Gastrocnemius medialis (tissue), 4 donors: Measurements from ENCODE around the gene PRSS1.

Source experiments
- POLR2A ChIP-seq, 2 donors: fragments of 450-650 bp; IDR thresholded peaks; one replicate each; pipeline ENCODE4 v1.6.1; 2017; ENCODE audit warnings: antibody characterized with exemption in 2 of 2, mild to moderate bottlenecking in 2 of 2, moderate library complexity in 2 of 2
- TF ChIP-seq, protein P1 (sequence below), 5 experiments: fragments of 450-650 bp in 3 of 5; fragments of 200-600 bp in 2 of 5; sonication (generic) in 2 of 5; IDR thresholded peaks in 4 of 5; conservative IDR thresholded peaks in 1 of 5; 1 replicate in 4 of 5; 2 replicates in 1 of 5; pipeline ENCODE4 v1.5.1; 2016 to 2019; ENCODE audit warnings: antibody characterized with exemption in 5 of 5, mild to moderate bottlenecking in 3 of 5, moderate library complexity in 3 of 5

- TF ChIP-seq, protein P1, sequence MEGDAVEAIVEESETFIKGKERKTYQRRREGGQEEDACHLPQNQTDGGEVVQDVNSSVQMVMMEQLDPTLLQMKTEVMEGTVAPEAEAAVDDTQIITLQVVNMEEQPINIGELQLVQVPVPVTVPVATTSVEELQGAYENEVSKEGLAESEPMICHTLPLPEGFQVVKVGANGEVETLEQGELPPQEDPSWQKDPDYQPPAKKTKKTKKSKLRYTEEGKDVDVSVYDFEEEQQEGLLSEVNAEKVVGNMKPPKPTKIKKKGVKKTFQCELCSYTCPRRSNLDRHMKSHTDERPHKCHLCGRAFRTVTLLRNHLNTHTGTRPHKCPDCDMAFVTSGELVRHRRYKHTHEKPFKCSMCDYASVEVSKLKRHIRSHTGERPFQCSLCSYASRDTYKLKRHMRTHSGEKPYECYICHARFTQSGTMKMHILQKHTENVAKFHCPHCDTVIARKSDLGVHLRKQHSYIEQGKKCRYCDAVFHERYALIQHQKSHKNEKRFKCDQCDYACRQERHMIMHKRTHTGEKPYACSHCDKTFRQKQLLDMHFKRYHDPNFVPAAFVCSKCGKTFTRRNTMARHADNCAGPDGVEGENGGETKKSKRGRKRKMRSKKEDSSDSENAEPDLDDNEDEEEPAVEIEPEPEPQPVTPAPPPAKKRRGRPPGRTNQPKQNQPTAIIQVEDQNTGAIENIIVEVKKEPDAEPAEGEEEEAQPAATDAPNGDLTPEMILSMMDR (IDR thresholded peaks at IDR 0.05 in 4 of 5, conservative IDR thresholded peaks at IDR 0.05 in 1 of 5): no peak
- TF ChIP-seq POLR2A (IDR thresholded peaks at IDR 0.05): no peak
Observed at GRCh38 chr7:142767861-142768260, 18.6 kb downstream of the PRSS1 start.
